ENCODE results near the gene DPP6. TPM values are rescaled to one million over a fixed set of nuclear protein-coding genes. Genes with fewer than 3 reads are reported as not detected.

Gene DPP6
- total RNA-seq, 1 experiment from 2014 or later: not detected

GRCh38 chr7:154475864-154476263 lies 423.7 kb downstream of the DPP6 start:
- Mint-ChIP-seq H3K4me3 (ENCODE audit: unreplicated experiment) (no peak overlapping the region), H3K36me3 (ENCODE audit: insufficient read depth, unreplicated experiment) (no peaks in the 10 kb centered on the region), H3K9me3 (ENCODE audit: unreplicated experiment) (no peaks in the 10 kb centered on the region), H3K27me3 (ENCODE audit: insufficient read depth, unreplicated experiment) (no peaks in the 10 kb centered on the region), H3K4me1 (ENCODE audit: low read depth, unreplicated experiment) (no peaks in the 10 kb centered on the region), H3K27ac (ENCODE audit: unreplicated experiment) (no peak overlapping the region)
- intact Hi-C loops (cut with micrococcal nuclease; ENCODE audit: unreplicated experiment): no loop called here
- Histone ChIP-seq H3K9me3 (no peaks in the 10 kb centered on the region), H3K27me3 (replicated peaks; ENCODE audit: control insufficient read depth, insufficient read depth, low read length) (no peaks in the 10 kb centered on the region), H3K36me3 (ENCODE audit: control insufficient read depth, insufficient read depth, low read length) (no peaks in the 10 kb centered on the region), H3K4me1 (no peaks in the 10 kb centered on the region), H3K4me3 (ENCODE audit: low read depth, low read length) (no peak overlapping the region)
- CTCF ChIA-PET: no interaction called here
- DNase-seq: no peak
- TF ChIP-seq, protein P1, sequence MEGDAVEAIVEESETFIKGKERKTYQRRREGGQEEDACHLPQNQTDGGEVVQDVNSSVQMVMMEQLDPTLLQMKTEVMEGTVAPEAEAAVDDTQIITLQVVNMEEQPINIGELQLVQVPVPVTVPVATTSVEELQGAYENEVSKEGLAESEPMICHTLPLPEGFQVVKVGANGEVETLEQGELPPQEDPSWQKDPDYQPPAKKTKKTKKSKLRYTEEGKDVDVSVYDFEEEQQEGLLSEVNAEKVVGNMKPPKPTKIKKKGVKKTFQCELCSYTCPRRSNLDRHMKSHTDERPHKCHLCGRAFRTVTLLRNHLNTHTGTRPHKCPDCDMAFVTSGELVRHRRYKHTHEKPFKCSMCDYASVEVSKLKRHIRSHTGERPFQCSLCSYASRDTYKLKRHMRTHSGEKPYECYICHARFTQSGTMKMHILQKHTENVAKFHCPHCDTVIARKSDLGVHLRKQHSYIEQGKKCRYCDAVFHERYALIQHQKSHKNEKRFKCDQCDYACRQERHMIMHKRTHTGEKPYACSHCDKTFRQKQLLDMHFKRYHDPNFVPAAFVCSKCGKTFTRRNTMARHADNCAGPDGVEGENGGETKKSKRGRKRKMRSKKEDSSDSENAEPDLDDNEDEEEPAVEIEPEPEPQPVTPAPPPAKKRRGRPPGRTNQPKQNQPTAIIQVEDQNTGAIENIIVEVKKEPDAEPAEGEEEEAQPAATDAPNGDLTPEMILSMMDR (IDR thresholded peaks at IDR 0.05; ENCODE audit: insufficient read depth in 1 of 2, low read depth in 1 of 2, low read length in 1 of 2, severe bottlenecking in 1 of 2, unreplicated experiment in 1 of 2): no peak
- POLR2A ChIA-PET: no interaction called here
- no TSS peak for BruUV-seq (replicated peaks)

DNA sequence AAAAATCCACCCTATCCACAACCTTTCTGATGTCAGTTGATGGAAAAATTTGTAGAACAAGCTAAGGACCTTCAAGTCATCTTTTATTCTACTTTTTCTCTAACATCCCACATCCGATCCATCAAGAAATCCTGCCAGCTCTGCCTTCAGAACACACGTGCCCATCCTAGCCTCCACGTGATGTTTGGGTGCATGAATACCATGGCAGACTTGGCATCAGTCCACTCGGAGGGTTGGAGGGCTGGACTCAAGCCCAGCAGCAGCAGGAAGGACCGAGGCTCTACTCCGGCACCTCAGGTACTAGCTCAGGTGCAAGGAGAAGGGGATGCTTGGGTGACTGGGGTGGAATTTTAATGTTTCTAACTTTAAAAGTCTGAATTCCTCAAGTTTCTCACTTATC lies 428.6 kb downstream of the DPP6 start:
- H3K27me3 Mint-ChIP-seq (ENCODE audit: insufficient read depth, unreplicated experiment): no peaks in the 10 kb centered on the region
- ChIA-PET POLR2A (no interaction called here), CTCF (no interaction called here)
- H3K36me3 Mint-ChIP-seq (ENCODE audit: insufficient read depth, unreplicated experiment): no peaks in the 10 kb centered on the region
- no peaks in the 10 kb centered on the region for H3K36me3 ChIP-seq (ENCODE audit: control insufficient read depth, insufficient read depth, low read length)
- no peaks in the 10 kb centered on the region for H3K9me3 Mint-ChIP-seq (ENCODE audit: unreplicated experiment)
- intact Hi-C loops (cut with micrococcal nuclease; ENCODE audit: unreplicated experiment): no loop called here
- no peaks in the 10 kb centered on the region for H3K4me1 Mint-ChIP-seq (ENCODE audit: low read depth, unreplicated experiment)
- H3K4me1 ChIP-seq: no peaks in the 10 kb centered on the region
- H3K27ac Mint-ChIP-seq (ENCODE audit: unreplicated experiment): no peak overlapping the region
- no peak overlapping the region for H3K4me3 Mint-ChIP-seq (ENCODE audit: unreplicated experiment)
- TF ChIP-seq, protein P1 (IDR thresholded peaks at IDR 0.05; ENCODE audit: insufficient read depth in 1 of 2, low read depth in 1 of 2, low read length in 1 of 2, severe bottlenecking in 1 of 2, unreplicated experiment in 1 of 2): no peak
- no peak overlapping the region for H3K4me3 ChIP-seq (ENCODE audit: low read depth, low read length)
- H3K9me3 ChIP-seq: no peaks in the 10 kb centered on the region
- H3K27me3 ChIP-seq (replicated peaks; ENCODE audit: control insufficient read depth, insufficient read depth, low read length): no peaks in the 10 kb centered on the region
- DNase-seq: no peak
- no TSS peak for BruUV-seq (replicated peaks)

DNA sequence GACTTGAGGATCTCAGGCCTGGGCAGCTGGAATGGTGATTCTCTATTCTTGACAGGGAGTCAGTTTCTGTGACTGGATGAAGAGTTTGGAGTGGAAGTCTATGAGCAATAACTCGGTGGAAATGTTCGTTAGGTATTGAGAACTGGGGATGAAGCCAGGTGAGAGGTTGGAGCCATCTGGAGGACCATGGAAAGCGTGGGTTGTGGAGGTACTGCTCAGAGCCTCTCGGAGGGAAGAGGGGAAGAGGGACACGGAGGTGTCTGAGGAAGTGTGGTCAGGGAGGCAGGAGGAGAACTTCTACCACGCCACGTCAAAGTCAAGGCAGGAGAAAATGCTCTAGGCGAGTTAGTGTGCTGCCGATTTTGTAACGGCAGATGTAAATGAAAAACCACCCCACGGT lies 430.7 kb downstream of the DPP6 start:
- Histone ChIP-seq H3K36me3 (ENCODE audit: control insufficient read depth, insufficient read depth, low read length) (no peaks in the 10 kb centered on the region), H3K9me3 (no peaks in the 10 kb centered on the region), H3K27me3 (replicated peaks; ENCODE audit: control insufficient read depth, insufficient read depth, low read length) (no peaks in the 10 kb centered on the region), H3K4me1 (no peaks in the 10 kb centered on the region), H3K4me3 (ENCODE audit: low read depth, low read length) (no peak overlapping the region)
- Mint-ChIP-seq H3K4me1 (ENCODE audit: low read depth, unreplicated experiment) (no peaks in the 10 kb centered on the region), H3K4me3 (ENCODE audit: unreplicated experiment) (no peak overlapping the region), H3K36me3 (ENCODE audit: insufficient read depth, unreplicated experiment) (no peaks in the 10 kb centered on the region), H3K9me3 (ENCODE audit: unreplicated experiment) (no peaks in the 10 kb centered on the region), H3K27ac (ENCODE audit: unreplicated experiment) (no peak overlapping the region), H3K27me3 (ENCODE audit: insufficient read depth, unreplicated experiment) (peaks cover 3% of the 10 kb centered on the region)
- no peak for DNase-seq
- BruUV-seq (replicated peaks): no TSS peak
- ChIA-PET POLR2A (no interaction called here), CTCF (no interaction called here)
- TF ChIP-seq, protein P1 (IDR thresholded peaks at IDR 0.05; ENCODE audit: insufficient read depth in 1 of 2, low read depth in 1 of 2, low read length in 1 of 2, severe bottlenecking in 1 of 2, unreplicated experiment in 1 of 2): no peak
- intact Hi-C loops (cut with micrococcal nuclease; ENCODE audit: unreplicated experiment): no loop called here

All from Caco-2 (cell line).